Sciatic nerve (tissue), 2 donors: Measurements from ENCODE around the gene ST7. TPM values are rescaled to one million over a fixed set of nuclear protein-coding genes. Genes with fewer than 3 reads are reported as not detected.

Source experiments
- ATAC-seq: fragments of 200-7000 bp; cut with Tn5 transposase; one replicate; pipeline ENCODE4 v1.9.1; 2020; ENCODE audit warnings: mild to moderate bottlenecking, moderate library complexity
- DNase-seq: peaks from one replicate; pipeline ENCODE4 v3.0.0-alpha.2; 2020; ENCODE audit warnings: low spot score
- intact Hi-C: fragments of 100-400 bp; cut with DNase I; formaldehyde crosslinking; loops from one replicate; pipeline ENCODE4 v1.14.2; 2022
- total RNA-seq: library from RNA; stranded (reverse); fragmentation: NEBNext Ultra II Directional; extraction: Animal tissue kit (Norgen Biotek cat#: 25700); gene quantifications from one replicate; pipeline ENCODE4 v1.2.1, GENCODE V29; 2021
- donor health status: DM: no; HTN: no; CAD: no.
- donor health status: DM: no; HTN: no; CAD: no.

Gene ST7
- total RNA-seq, 1 donor from 2014 or later = 19.7 TPM

DNA sequence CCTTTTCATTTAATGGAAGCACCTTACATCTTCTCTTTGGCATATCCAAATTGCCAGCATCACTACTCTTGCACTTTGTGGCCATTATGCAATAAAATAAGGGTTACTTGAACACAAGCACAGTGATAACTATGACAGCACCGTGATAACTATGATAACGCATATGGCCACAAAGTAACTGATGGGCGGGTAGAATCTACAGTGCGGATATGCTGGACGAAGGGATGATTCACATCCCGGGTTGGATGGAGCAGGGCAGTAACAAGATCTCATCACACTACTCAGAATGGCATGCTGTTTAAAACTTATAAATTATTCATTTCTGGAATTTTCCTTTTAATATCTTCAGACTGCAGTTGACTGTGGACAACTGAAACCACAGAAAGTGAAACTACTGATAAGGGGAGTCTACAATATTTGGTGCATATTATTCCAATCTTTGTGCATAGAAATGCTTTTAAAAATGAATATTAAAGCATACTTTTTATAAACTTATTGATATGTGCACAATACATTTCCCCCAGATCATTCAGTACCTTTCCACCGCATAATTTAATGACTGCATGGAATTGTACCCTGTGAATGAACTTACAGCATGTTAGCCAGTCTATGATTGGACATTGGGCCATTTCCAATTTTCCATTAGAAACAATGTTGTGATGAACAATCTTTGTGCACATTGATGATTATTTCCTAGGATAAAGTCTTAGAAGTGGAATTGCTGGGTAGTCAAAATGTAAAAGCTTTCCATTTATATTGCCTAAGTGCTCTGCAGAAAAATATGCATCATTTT lies 233.1 kb downstream of the ST7 start:
- ATAC-seq (no peak), DNase-seq (no peak)
- intact Hi-C loops = no loop called here

DNA sequence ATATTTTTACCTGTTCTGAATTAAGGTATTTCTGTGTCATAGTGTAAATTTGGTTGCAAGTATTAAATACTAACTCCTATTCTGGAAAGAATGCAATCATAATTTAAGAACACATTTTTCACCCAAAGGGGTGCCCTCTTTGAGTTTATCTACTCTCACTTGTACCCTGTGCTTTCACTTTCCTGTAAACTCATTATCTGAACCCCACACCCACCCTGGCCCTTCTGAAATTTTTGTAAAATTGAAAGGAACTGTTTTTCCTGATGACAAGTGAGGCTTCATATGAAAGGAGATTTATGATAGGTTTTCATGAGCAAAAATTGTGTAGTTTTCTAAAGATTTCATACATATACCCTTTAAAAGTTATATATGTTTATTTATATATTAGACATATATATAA lies 235.1 kb downstream of the ST7 start:
- ATAC-seq (no peak), DNase-seq (no peak)
- intact Hi-C loops = no loop called here

DNA sequence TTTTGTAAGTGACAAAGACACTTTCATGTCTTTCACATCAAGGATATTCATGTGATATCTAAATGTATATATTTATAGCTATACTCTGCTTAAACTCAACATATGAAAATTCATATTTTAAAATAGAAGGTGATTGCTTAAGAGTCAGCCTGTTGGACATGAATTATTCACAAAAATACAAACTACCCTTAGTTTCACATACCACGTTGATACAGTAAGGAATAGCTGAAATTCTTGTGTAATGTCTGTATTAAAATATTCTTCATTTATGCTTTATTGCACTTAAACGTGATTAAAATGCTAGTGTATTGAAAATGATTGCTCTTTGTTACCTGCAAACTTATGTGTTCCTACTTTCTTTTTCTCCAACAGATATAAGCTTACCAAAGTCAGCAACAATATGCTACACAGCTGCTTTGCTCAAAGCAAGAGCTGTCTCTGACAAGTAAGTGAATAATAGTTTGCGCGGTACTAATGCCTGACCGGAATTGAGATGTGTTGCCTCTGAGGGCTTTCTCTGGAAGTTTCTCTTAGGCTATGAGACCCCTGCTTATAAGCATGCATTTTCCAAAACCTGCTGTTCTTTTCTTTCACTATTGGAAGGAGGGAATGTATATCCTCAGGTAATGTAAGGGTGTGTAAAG lies 235.8 kb downstream of the ST7 start:
- ATAC-seq (no peak), DNase-seq (no peak)
- intact Hi-C loops = no loop called here

DNA sequence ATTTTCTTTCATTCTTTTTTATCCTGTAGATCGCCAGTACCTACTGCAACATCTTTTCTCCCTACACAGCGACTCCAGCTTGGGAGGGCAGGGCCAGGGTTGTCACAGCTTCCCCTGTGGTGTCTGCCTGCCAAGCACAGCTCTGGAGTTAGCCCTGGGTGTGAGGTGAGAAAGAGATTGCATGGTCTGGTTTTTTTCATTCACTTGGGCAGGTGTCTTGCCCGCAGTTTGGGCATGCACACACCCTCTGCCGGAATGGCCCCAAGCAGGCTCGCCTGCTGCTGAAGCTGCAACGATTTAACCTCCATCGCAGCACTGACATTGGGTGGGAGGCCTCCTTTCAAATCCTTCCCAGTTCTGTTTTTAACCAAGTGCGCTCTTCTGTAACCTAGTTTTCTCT lies 236.8 kb downstream of the ST7 start:
- intact Hi-C loops = no loop called here
- DNase-seq (no peak), ATAC-seq (no peak)

DNA sequence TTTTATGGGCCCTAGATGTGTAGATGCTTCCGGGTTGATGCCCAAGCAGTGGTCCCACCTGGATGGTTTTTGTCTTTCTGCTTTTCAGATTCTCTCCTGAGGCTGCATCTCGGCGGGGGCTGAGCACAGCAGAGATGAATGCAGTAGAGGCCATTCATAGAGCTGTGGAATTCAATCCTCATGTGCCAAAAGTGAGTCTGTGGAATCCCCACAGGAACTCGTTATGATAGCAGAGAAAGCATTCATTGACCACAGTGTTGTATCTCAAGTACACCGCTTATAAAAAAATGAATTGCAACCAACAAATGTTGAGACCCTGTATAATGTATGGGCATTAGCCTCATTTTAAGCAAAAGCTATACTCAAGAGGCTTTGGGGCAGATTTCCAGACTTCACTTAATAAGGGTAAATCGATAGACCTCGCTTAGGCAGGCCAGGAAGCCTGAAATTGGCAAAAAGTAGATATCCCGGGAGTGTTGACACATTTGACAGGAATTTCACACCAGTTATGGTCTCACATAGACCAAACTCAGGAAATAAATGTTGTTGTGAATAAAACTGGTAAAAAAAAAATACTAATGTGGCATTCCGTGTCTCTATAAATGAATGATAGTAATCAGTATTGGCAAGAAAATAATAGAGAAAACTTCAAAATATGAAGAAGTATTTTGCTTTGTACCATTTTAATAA lies 237.6 kb downstream of the ST7 start:
- intact Hi-C loops = no loop called here
- DNase-seq = no peak
- ATAC-seq = no peak

DNA sequence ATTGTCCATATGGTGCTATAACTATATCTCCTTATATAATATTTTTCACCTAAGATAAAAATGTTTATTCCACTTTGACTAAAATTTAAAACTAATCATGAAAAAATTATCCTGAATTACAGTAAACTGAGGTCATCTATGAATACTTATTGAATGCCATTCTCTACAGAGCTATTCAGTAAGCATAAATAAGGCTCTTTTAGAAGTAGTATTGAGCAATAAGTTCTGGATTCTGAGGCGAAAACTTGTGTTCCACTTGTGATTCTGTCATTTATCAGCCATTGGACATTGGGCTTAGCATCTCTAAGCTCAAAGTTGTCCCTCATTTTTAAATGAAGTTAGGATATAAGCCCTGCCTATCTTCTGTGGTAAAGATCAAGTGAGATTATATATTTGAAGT lies 238.8 kb downstream of the ST7 start:
- intact Hi-C loops = no loop called here
- DNase-seq = no peak
- ATAC-seq = no peak

DNA sequence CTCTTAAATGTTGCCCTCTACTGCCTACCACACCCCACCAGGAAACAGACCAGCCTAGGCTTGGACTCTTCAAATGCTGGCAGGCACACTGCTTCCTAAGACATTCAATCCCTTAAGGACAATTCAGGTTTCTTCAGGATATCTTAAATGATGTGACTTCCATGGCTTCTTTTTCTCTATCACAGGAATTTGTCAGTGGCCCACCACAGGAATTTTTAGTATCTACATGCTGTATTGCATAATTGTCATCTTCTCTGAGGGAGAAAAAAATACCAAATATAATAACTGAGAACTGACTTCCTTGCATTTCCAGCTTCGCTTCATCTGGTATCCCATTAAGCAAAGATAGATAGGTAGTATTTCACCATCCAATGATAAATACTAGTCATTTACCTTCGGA lies 240.3 kb downstream of the ST7 start:
- ATAC-seq (no peak), DNase-seq (no peak)
- intact Hi-C loops = no loop called here

DNA sequence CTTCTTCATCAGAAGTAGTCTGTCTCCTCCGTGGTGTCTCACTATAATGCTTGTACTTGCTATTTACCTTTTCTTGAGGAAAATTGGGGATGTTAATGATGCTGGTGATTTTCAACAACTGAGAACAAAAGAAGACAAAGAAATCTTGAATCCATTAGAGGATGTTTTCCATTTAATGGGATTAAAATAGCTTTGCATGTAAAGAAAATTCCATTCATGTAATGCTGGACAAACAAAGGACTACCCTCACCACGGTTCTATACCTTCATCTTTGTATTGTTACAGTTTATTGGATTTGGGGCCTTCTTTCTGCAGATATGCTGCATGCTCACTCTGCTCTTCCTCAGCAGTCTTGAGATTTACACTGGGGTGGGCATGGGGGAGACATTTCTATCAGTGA lies 241.1 kb downstream of the ST7 start:
- no peak for DNase-seq
- no peak for ATAC-seq
- intact Hi-C loops = no loop called here

DNA sequence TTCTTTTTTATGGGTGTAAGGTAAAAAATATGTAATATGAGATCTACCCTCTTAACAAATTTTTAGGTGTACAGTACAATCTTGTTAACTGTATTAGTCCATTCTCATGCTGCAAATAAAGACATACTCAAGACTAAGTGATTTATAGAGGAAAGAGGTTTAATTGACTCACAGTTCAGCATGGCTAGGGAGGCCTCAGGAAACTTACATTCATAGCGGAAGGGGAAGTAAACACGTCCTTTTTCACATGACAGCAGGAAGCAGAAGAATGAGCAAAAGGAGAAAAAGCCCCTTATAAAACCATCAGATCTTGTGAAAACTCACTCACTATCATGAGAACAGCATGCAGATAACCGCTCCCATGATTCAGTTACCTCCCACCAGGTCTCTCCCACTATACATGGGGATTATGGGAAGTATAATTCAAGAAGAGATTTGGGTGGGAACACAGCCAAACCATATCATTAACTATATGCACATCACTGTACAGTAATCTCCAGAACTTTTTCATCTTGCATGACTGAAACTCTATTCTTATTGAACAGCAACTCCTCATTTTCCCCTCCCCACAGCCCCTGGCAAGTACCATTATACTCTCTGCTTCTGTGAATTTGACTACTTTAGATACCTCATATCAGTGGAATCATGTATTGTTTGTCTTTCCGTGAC lies 242.2 kb downstream of the ST7 start:
- no peak for DNase-seq
- ATAC-seq = no peak
- intact Hi-C loops = no loop called here

DNA sequence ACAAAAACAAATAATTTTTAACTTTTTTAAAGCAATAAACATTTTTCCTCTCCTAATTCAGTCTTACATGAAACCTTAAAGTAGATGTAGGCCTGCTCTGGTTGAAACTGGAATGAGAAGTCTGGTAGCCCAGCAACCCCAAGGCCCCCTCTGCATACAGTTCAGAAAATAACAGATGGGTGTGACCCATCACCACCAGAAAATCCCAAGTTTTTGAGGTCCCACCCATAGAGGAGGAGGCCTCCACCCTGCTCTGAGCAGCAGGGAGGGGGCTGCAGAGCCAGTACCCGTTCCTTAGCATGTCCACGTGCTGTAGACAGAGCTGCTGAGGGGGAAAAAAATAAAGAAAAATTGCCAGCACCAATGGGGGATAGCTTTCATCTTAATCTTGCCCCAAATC lies 246.8 kb downstream of the ST7 start:
- DNase-seq = no peak
- no peak for ATAC-seq
- intact Hi-C loops = no loop called here

DNA sequence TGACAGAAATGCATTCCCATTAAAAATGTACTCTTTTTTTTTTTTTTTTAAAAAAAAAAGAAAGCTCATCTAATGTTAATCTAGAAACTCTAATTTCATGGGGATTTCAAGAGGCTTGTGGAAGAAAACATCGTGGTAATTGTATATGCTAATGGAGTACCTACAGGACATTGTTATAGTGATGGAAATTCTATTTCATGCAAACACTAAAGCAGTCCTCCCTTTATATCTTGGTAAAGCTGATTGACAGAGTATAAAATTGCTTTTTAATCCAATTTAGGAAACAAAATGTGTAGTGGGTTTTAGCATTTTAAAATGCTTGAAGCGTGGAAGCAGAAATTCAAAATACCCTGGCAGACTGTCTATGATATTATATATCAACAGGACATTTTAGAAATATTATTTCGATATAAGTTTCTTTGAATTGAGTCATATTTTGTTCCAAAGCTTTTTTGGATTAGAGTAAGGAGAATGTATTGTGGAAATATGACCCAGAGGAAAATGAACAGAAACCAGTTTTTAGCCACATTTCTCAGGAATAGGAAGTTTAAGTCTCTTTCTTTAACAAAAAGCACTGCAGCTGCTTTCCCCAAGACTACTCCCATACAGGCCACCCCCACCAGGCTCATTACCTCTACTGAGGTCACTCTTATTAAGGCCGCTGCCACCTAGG lies 247.6 kb downstream of the ST7 start:
- DNase-seq (no peak), ATAC-seq (no peak)
- intact Hi-C loops = no loop called here

DNA sequence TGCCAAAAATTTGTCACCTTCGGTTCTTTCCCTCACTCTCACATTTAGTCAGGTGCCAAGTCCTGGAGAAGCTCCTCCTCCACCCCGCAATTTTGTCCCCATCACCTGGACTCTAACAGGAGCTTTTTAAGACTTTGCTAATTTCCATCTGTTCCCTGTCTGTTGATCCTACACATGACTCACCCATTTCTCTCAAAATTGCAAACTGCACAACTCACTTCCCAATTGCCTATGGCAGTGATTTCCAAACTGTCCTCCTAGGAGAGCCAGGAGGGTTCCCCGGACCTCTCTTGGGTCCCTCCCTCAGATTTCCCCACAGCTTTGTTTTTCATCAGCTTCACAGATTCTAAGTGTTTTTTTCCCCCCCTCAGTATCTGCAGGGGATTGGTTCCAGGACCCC lies 249.2 kb downstream of the ST7 start:
- ATAC-seq = no peak
- DNase-seq = no peak
- intact Hi-C loops = no loop called here

DNA sequence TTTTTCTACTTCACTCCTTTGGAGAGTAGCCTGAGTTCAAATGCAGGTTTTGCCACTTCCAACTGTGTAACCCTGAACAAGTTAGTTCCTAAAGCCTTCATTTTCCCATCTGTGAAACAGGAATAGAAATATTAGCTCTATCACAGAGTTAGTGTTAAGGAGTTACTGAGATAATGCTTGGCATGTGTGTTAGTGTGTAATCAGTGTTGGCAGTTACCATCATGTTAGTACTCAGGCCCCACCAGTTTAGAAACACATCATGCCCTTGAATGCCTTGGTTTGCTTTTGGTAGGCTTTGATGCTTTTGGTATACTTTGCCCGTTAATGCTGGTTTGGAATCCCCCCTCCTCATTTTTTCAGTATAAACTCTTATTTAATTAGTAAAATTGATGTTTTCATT lies 249.9 kb downstream of the ST7 start:
- intact Hi-C loops = no loop called here
- ATAC-seq (no peak), DNase-seq (no peak)

DNA sequence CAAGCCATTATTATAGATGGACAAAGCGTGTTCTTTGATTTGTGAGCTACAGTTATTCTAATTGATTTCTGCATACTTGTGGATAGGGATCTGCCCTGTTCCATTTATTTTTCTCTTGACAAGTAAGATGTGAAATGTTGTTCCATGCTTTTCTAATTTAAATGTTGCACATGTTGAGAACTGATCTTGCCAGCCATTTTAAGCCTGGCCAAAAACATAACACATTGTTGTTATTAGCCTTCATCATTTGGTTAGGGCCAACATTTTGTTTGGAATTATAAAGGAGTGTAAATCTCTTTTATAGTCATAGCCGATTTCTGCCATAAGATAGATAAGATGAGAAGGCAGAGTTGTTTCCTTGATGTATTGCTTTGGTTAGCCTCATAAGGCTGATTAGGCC lies 252.6 kb downstream of the ST7 start:
- ATAC-seq = no peak
- intact Hi-C loops = no loop called here

DNA sequence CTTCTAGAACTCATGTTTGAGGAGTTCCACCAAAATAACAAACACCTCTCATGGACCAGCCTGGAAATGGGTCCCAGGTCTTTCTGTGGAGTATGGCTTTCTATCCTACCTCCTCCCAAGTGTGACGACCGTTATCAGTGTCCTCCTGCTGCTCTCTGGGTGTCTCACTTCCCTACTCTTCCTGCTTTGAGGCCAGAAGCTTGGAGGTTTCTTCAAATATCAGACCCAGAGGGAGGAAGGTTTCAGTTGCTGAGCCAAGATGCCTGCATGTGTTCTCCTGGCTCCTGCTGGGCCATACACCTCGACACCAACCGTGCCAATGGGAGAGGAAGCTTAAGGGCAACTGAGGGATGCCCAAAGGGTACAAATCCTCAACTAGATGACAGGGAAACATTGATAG lies 255.0 kb downstream of the ST7 start:
- ATAC-seq (no peak), DNase-seq (no peak)
- intact Hi-C loops = no loop called here

More for the DNA sequence above, 252.6 kb downstream of the ST7 start:
- no peak for DNase-seq

DNA sequence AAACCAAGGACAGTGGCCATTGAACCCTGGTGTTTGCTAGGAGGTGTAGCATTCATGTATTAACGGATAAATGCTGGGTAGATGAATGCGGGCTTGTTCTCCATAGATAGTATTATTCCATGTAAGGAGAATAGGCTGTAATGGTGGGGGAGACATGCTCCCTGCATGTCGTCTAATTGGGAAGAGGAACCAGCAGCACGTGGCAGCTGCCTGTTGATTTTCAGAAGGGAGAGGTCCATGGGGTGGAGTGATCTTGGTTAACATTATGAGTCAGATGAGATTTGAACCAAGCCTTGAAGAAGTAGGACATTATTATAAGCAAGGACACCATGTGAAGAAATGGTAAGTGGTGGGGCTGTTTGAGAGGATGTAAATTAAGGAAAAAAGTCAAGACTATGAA lies 257.1 kb downstream of the ST7 start:
- intact Hi-C loops = no loop called here
- DNase-seq = no peak
- no peak for ATAC-seq

DNA sequence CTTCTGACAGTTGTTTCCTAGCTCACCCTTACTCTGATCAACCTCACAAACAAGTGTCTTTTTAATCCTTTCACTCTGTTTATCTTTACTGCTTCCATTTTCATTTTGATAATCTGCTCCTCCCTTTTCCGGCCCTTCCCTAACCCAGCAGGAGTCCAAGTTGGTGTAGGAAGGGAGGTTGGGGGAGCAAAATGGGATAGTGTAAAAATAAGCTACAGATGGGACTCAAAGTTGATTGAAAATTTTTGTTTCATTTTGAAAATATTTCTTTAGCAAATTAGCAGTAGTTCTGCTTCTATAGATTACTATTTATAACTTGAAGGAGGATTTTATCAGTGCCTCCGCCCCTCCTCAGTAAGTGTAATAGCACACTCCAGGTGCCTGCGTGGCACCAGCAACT lies 257.6 kb downstream of the ST7 start:
- ATAC-seq (no peak), DNase-seq (no peak)
- intact Hi-C loops = no loop called here

DNA sequence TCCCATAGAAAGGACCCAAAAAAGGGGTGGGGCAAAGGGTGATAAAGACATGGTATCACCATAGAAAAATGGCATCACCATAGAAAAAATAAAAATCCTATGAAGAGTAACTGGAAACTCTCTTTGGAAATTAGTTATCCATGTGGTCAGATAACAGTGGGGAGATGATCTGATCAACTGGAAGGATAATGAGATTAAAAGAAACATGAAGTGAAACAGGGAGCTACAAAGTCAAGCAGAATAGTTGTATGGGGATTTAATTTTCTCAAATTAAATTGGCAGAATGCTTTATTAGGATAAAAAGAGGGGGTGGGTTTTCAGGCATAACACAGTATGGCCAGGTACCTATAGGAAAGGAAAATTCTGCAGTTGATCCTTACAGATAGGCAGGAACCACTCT lies 258.3 kb downstream of the ST7 start:
- intact Hi-C loops = no loop called here
- no peak for DNase-seq
- no peak for ATAC-seq
